IMR-90 (cell line): ENCODE results near the gene LRTM1. TPM values are rescaled to one million over a fixed set of nuclear protein-coding genes. Genes with fewer than 3 reads are reported as not detected.

Experiments used
- ATAC-seq: fragments of 200-7000 bp; cut with Tn5 transposase; 2 replicates; pipeline ENCODE4 v1.9.1; 2020; ENCODE audit warnings: low read depth, mild to moderate bottlenecking, moderate library complexity
- BruUV-seq: library from RNA; stranded (reverse); fragments of 400-500 nt; replicated peaks from 2 replicates; lab custom pipeline; 2021; lab: Mats Ljungman, UMichigan
- CTCF ChIA-PET: fragments of 300-600 bp; formaldehyde crosslinking; extraction: SDS; loops from one replicate; lab custom pipeline; 2021; ENCODE audit warnings: antibody characterized with exemption; lab: Yijun Ruan, JAX
- POLR2A ChIA-PET: fragments of 300-600 bp; sonication (Branson Sonifier 250); formaldehyde crosslinking; loops from one replicate; lab custom pipeline; 2022; ENCODE audit warnings: antibody characterized with exemption; ENCODE audit not compliant: unreplicated experiment; lab: Charles Lee
- DNase-seq: peaks from one replicate; pipeline ENCODE4 v3.0.0; 2013
- H2AFZ ChIP-seq: replicated peaks from 2 replicates; pipeline ENCODE3; 2013; ENCODE audit warnings: low read length, mild to moderate bottlenecking; ENCODE audit not compliant: poor library complexity
- H2AK5ac ChIP-seq: 2 replicates; pipeline ENCODE4 v1.6.1; 2013; ENCODE audit warnings: low read depth, low read length, inconsistent platforms
- H2AK9ac ChIP-seq: replicated peaks from 2 replicates; pipeline ENCODE3; 2013; ENCODE audit warnings: mild to moderate bottlenecking, low read depth, low read length, moderate library complexity; ENCODE audit not compliant: poor library complexity
- H2BK120ac ChIP-seq: 2 replicates; pipeline ENCODE4 v1.6.1; 2013; ENCODE audit warnings: low read depth, low read length, inconsistent platforms
- H2BK15ac ChIP-seq: 3 replicates; pipeline ENCODE4 v1.6.1; 2013; ENCODE audit warnings: low read depth, low read length, inconsistent platforms
- H2BK20ac ChIP-seq: 2 replicates; pipeline ENCODE4 v1.6.1; 2013; ENCODE audit warnings: low read depth, mild to moderate bottlenecking, inconsistent platforms, low read length, moderate library complexity
- H2BK5ac ChIP-seq: 2 replicates; pipeline ENCODE4 v1.6.1; 2013; ENCODE audit warnings: mild to moderate bottlenecking, low read depth, low read length, inconsistent platforms; ENCODE audit not compliant: poor library complexity, severe bottlenecking
- H3K14ac ChIP-seq: replicated peaks from 2 replicates; pipeline ENCODE4 v1.6.1; 2013; ENCODE audit warnings: low read depth, low read length, inconsistent platforms
- H3K18ac ChIP-seq: 2 replicates; pipeline ENCODE4 v1.6.1; 2013; ENCODE audit warnings: low read depth, low read length, control low read depth
- H3K23ac ChIP-seq: 2 replicates; pipeline ENCODE4 v1.6.1; 2013; ENCODE audit warnings: low read depth, low read length, inconsistent platforms
- H3K27ac ChIP-seq: 2 replicates; pipeline ENCODE4 v1.5.1; 2013; ENCODE audit warnings: mild to moderate bottlenecking, control low read depth, low read length; ENCODE audit not compliant: insufficient read depth
- H3K27me3 ChIP-seq: 2 replicates; pipeline ENCODE4 v1.6.1; 2013; ENCODE audit warnings: low read length; ENCODE audit not compliant: control insufficient read depth, insufficient read depth
- H3K36me3 ChIP-seq: 2 replicates; pipeline ENCODE4 v1.6.1; 2013; ENCODE audit warnings: low read length, mixed read lengths; ENCODE audit not compliant: control insufficient read depth, insufficient read depth
- H3K4ac ChIP-seq: 2 replicates; pipeline ENCODE4 v1.6.1; 2013; ENCODE audit warnings: low read depth, low read length, inconsistent platforms
- H3K4me1 ChIP-seq: 2 replicates; pipeline ENCODE4 v1.6.1; 2013; ENCODE audit warnings: low read length, mixed read lengths; ENCODE audit not compliant: control insufficient read depth, insufficient read depth
- H3K4me2 ChIP-seq: 2 replicates; pipeline ENCODE4 v1.6.1; 2013; ENCODE audit warnings: low read depth, mild to moderate bottlenecking, control low read depth, low read length, moderate library complexity
- H3K4me3 ChIP-seq: 2 replicates; pipeline ENCODE4 v1.5.1; 2013; ENCODE audit warnings: low read depth, mild to moderate bottlenecking, control low read depth, low read length, moderate library complexity; ENCODE audit not compliant: insufficient read depth
- H3K56ac ChIP-seq: 2 replicates; pipeline ENCODE4 v1.6.1; 2013; ENCODE audit warnings: low read length, inconsistent platforms; ENCODE audit not compliant: insufficient read depth; ENCODE audit errors: extremely low read depth
- H3K79me1 ChIP-seq, 2 experiments: 2 replicates each; pipeline ENCODE4 v1.6.1; 2013; ENCODE audit warnings: low read length in 2 of 2, inconsistent platforms in 1 of 2, low read depth in 1 of 2
- H3K9ac ChIP-seq: 2 replicates; pipeline ENCODE4 v1.6.1; 2013; ENCODE audit warnings: low read depth, low read length, control low read depth
- H3K9me1 ChIP-seq: 2 replicates; pipeline ENCODE4 v1.6.1; 2013; ENCODE audit warnings: low read length, inconsistent platforms; ENCODE audit not compliant: insufficient read depth
- H3K9me3 ChIP-seq: 2 replicates; pipeline ENCODE4 v1.6.1; 2013; ENCODE audit warnings: low read length; ENCODE audit not compliant: control insufficient read depth, insufficient read depth
- H4K20me1 ChIP-seq: 2 replicates; pipeline ENCODE4 v1.6.1; 2013; ENCODE audit warnings: low read length, inconsistent platforms; ENCODE audit not compliant: insufficient read depth
- H4K5ac ChIP-seq: 2 replicates; pipeline ENCODE4 v1.6.1; 2013; ENCODE audit warnings: mild to moderate bottlenecking, low read depth, low read length, control low read depth
- H4K8ac ChIP-seq, 2 experiments: 2 replicates each; pipeline ENCODE4 v1.6.1; 2013; ENCODE audit warnings: low read depth in 2 of 2, low read length in 2 of 2, control low read depth in 1 of 2, inconsistent platforms in 1 of 2
- H4K91ac ChIP-seq: 2 replicates; pipeline ENCODE4 v1.6.1; 2013; ENCODE audit warnings: low read depth, low read length, inconsistent platforms; ENCODE audit not compliant: insufficient read depth
- BHLHE40 ChIP-seq: fragments of 150-350 bp; IDR thresholded peaks from 2 replicates; pipeline ENCODE4 v1.6.1; 2016; ENCODE audit warnings: mild to moderate bottlenecking, low read depth, low read length
- CEBPB ChIP-seq: IDR thresholded peaks from 2 replicates; pipeline ENCODE4 v1.6.1; 2012; ENCODE audit warnings: low read depth, low read length, improper control_type of control experiment
- CHD1 ChIP-seq: IDR thresholded peaks from 2 replicates; pipeline ENCODE4 v1.6.1; 2012; ENCODE audit warnings: low read depth, low read length, improper control_type of control experiment
- FOS ChIP-seq: fragments of 150-350 bp; IDR thresholded peaks from 2 replicates; pipeline ENCODE4 v1.6.1; 2016; ENCODE audit warnings: low read depth, low read length
- MAFK ChIP-seq: IDR thresholded peaks from 2 replicates; pipeline ENCODE4 v1.6.1; 2012; ENCODE audit warnings: low read depth, low read length, improper control_type of control experiment
- MAZ ChIP-seq: IDR thresholded peaks from 2 replicates; pipeline ENCODE4 v1.6.1; 2012; ENCODE audit warnings: low read depth, mild to moderate bottlenecking, low read length, improper control_type of control experiment, moderate library complexity, borderline replicate concordance
- POLR2A ChIP-seq: IDR thresholded peaks from 2 replicates; pipeline ENCODE4 v1.6.1; 2012; ENCODE audit warnings: mild to moderate bottlenecking, low read depth, low read length
- RAD21 ChIP-seq: IDR thresholded peaks from 2 replicates; pipeline ENCODE4 v1.6.1; 2012; ENCODE audit warnings: low read length, improper control_type of control experiment
- RCOR1 ChIP-seq: IDR thresholded peaks from 2 replicates; pipeline ENCODE4 v1.6.1; 2012; ENCODE audit warnings: mild to moderate bottlenecking, low read length, improper control_type of control experiment; ENCODE audit not compliant: insufficient replicate concordance
- RFX5 ChIP-seq: IDR thresholded peaks from 2 replicates; pipeline ENCODE4 v1.8.0; 2012; ENCODE audit warnings: low read depth, mild to moderate bottlenecking, low read length, moderate library complexity
- WGBS, 2 experiments: methylation state at CpG; one replicate each; pipeline versions ENCODE4 v1.1.5 to v1.1.7; 2013; ENCODE audit warnings: missing lambda C conversion rate in 2 of 2; ENCODE audit not compliant: insufficient read length in 1 of 2; ENCODE audit errors: extremely low coverage in 2 of 2; 5-methylcytosine and 5-hydroxymethylcytosine counted together
- dilution Hi-C: fragments of 300-500 bp; cut with HindIII; formaldehyde crosslinking; loops from one replicate; pipeline ENCODE4 v1.14.3; 2018; ENCODE audit warnings: low sequenced_read_pairs; ENCODE audit not compliant: unreplicated experiment
- in situ Hi-C: fragments of 300-500 bp; cut with MboI; formaldehyde crosslinking; loops from 3 replicates; pipeline ENCODE4 v1.14.3; 2019; ENCODE audit warnings: low sequenced_read_pairs, inconsistent platforms, mixed read lengths
- intact Hi-C: fragments of 100-400 bp; cut with micrococcal nuclease; formaldehyde crosslinking; loops from 2 replicates; pipeline ENCODE4 v1.10.0; 2022
- polyA plus RNA-seq, 3 experiments: library from polyadenylated mRNA; depleted of rRNA; stranded (reverse); fragments of >200 nt; gene quantifications; 2 replicates each; pipeline ENCODE4 v1.2.3, GENCODE V29; 2012; ENCODE audit warnings: low replicate concordance in 1 of 3
- total RNA-seq: library from RNA; depleted of rRNA; stranded (reverse); fragments of >200 nt; gene quantifications from 2 replicates; pipeline ENCODE4 v1.2.3, GENCODE V29; 2012
- TF ChIP-seq, protein P1 (sequence below): conservative IDR thresholded peaks from 2 replicates; pipeline ENCODE4 v1.5.1; 2012; ENCODE audit warnings: mild to moderate bottlenecking, low read depth, low read length, improper control_type of control experiment
- TF ChIP-seq, protein P2 (sequence below): fragments of 150-350 bp; IDR thresholded peaks from 2 replicates; pipeline ENCODE4 v1.6.1; 2016; ENCODE audit warnings: low read depth, mild to moderate bottlenecking, low read length, moderate library complexity, borderline replicate concordance

The LRTM1 gene
- total and polyA plus RNA-seq, 2 of the 4 experiments (the other 2 are of a cell fraction), result not detected

DNA sequence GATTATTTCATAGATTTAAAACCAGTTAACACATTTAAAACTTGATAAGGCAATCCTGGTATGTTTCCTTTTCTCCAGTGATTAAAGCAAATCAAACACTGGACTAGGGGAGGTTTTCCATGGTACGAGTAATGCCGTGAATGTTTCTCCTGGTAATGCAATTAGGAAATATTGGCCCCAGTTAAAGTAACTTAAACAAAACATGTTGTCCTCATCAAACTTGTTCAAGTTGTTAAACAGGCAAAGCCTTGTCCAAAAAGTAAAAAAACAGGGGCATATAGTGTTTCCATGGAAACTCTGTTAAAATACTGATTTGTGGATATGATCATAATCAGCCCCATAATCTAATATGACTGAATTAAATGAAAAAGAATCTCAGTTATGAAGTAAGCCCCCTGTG lies 13.1 kb upstream of the LRTM1 start:
- DNase-seq (no peak), ATAC-seq (no peak)
- H4K8ac ChIP-seq, result no peak overlapping the region
- no peak overlapping the region for H2BK5ac ChIP-seq
- TF ChIP-seq BHLHE40 (no peak), MAFK (no peak), CEBPB (no peak), MAZ (no peak), RAD21 (no peak), RFX5 (no peak), RCOR1 (no peak), POLR2A (no peak), FOS (no peak), CHD1 (no peak)
- TF ChIP-seq, protein P1, sequence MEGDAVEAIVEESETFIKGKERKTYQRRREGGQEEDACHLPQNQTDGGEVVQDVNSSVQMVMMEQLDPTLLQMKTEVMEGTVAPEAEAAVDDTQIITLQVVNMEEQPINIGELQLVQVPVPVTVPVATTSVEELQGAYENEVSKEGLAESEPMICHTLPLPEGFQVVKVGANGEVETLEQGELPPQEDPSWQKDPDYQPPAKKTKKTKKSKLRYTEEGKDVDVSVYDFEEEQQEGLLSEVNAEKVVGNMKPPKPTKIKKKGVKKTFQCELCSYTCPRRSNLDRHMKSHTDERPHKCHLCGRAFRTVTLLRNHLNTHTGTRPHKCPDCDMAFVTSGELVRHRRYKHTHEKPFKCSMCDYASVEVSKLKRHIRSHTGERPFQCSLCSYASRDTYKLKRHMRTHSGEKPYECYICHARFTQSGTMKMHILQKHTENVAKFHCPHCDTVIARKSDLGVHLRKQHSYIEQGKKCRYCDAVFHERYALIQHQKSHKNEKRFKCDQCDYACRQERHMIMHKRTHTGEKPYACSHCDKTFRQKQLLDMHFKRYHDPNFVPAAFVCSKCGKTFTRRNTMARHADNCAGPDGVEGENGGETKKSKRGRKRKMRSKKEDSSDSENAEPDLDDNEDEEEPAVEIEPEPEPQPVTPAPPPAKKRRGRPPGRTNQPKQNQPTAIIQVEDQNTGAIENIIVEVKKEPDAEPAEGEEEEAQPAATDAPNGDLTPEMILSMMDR, result no peak
- TF ChIP-seq, protein P2, sequence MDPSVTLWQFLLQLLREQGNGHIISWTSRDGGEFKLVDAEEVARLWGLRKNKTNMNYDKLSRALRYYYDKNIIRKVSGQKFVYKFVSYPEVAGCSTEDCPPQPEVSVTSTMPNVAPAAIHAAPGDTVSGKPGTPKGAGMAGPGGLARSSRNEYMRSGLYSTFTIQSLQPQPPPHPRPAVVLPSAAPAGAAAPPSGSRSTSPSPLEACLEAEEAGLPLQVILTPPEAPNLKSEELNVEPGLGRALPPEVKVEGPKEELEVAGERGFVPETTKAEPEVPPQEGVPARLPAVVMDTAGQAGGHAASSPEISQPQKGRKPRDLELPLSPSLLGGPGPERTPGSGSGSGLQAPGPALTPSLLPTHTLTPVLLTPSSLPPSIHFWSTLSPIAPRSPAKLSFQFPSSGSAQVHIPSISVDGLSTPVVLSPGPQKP, result no peak
- no peaks in the 10 kb centered on the region for H3K79me1 ChIP-seq
- no peak overlapping the region for H3K56ac ChIP-seq
- H3K9me3 ChIP-seq, result no peaks in the 10 kb centered on the region
- WGBS, 2 experiments, result no CpG with 5 or more reads among the region's 2 CpGs
- H4K20me1 ChIP-seq, result no peaks in the 10 kb centered on the region
- no peak overlapping the region for H2AK9ac ChIP-seq
- no peak overlapping the region for H2AK5ac ChIP-seq
- BruUV-seq, result no TSS peak
- no peak overlapping the region for H4K5ac ChIP-seq
- no peaks in the 10 kb centered on the region for H3K4me1 ChIP-seq
- no peak overlapping the region for H2BK15ac ChIP-seq
- H3K9ac ChIP-seq, result no peak overlapping the region
- CTCF ChIA-PET, result no interaction called here
- no peaks in the 10 kb centered on the region for H3K36me3 ChIP-seq
- dilution Hi-C loops (no loop called here), in situ Hi-C loops (loop anchor here (5.0 to 10.0 kb wide), 2 partner anchors 74 to 784 kb away; no protein-coding TSS in a partner anchor), intact Hi-C loops (no loop called here)
- no peak overlapping the region for H3K4me3 ChIP-seq
- no peaks in the 10 kb centered on the region; the same call in 1 of the 2 replicates for H3K27me3 ChIP-seq
- H3K4me2 ChIP-seq, result no peak overlapping the region
- no peak overlapping the region for H3K4ac ChIP-seq
- H2BK120ac ChIP-seq, result no peak overlapping the region
- no peak overlapping the region for H4K91ac ChIP-seq
- POLR2A ChIA-PET, result no interaction called here
- no peak overlapping the region for H3K27ac ChIP-seq
- H3K23ac ChIP-seq, result no peak overlapping the region
- no peak overlapping the region for H2BK20ac ChIP-seq
- no peaks in the 10 kb centered on the region for H3K9me1 ChIP-seq
- no peak overlapping the region for H3K18ac ChIP-seq
- H3K14ac ChIP-seq, result no peak overlapping the region
- no peak overlapping the region for H2AFZ ChIP-seq
